HCT116 (cell line): ENCODE data around the gene EVC2. TPM values are rescaled to one million over a fixed set of nuclear protein-coding genes. Genes with fewer than 3 reads are reported as not detected.
"Not testable (repeated sequence)": the region's sequence is repeated elsewhere in the genome, so short reads cannot be mapped to it uniquely, and the experiment has no call there.

Experiments
- ATAC-seq: fragments of 200-7000 bp; cut with Tn5 transposase; 2 replicates; pipeline ENCODE4 v1.9.1; 2020; ENCODE audit warnings: mild to moderate bottlenecking, moderate library complexity
- BruUV-seq: library from RNA; stranded (reverse); fragments of 400-500 nt; replicated peaks from 2 replicates; lab custom pipeline; 2021; lab: Mats Ljungman, UMichigan
- CTCF ChIA-PET: fragments of 300-600 bp; sonication (Branson Sonifier 250); formaldehyde crosslinking; loops from one replicate; lab custom pipeline; 2021; ENCODE audit warnings: antibody characterized with exemption; lab: Charles Lee
- POLR2A ChIA-PET: fragments of 300-600, 350-600 bp; sonication (Branson Sonifier 250); formaldehyde crosslinking; loops from one replicate; lab custom pipeline; 2021; ENCODE audit warnings: antibody characterized with exemption; lab: Charles Lee
- RAD21 ChIA-PET, 2 experiments: fragments of 300-600 bp; sonication (Branson Sonifier 250); formaldehyde crosslinking; loops; one replicate each; lab custom pipeline; 2023; ENCODE audit warnings: low total read pairs in 2 of 2; ENCODE audit not compliant: uncharacterized antibody in 2 of 2, unreplicated experiment in 2 of 2, low non-redundant PET in 1 of 2; lab: Charles Lee
- DNase-seq: peaks from one replicate; pipeline ENCODE4 v3.0.0-alpha.2; 2010; ENCODE audit warnings: low read depth, low spot score
- H2AFZ ChIP-seq: fragments of 200-600 bp; shearing (Covaris generic), sonication (generic); 2 replicates; pipeline ENCODE4 v1.6.1; 2017; ENCODE audit warnings: low read depth, mixed run types, mixed read lengths, antibody characterized with exemption, low read length; ENCODE audit not compliant: poor library complexity, severe bottlenecking
- H3K27ac ChIP-seq: 2 replicates; pipeline ENCODE4 v1.5.1; 2012; ENCODE audit warnings: low read depth, low read length
- H3K27me3 ChIP-seq: fragments of 200-600 bp; sonication (generic); 2 replicates; pipeline ENCODE4 v1.6.1; 2016; ENCODE audit warnings: mixed run types, low read length, mixed read lengths; ENCODE audit not compliant: insufficient read depth
- H3K36me3 ChIP-seq, 2 experiments: fragments of 200-500 bp in 1 of 2; fragments of 200-600 bp in 1 of 2; sonication (Bioruptor generic) in 1 of 2; sonication (generic) in 1 of 2; 2 replicates each; pipeline versions ENCODE4 v1.5.1 to v1.6.1; 2014 to 2016; ENCODE audit warnings: low read length in 2 of 2, inconsistent platforms in 1 of 2, mixed read lengths in 1 of 2, mixed run types in 1 of 2; ENCODE audit not compliant: insufficient read depth in 2 of 2, control insufficient read depth in 1 of 2
- H3K4me1 ChIP-seq, 2 experiments: fragments of 200-600 bp in 1 of 2; sonication (generic) in 1 of 2; 2 replicates each; pipeline versions ENCODE4 v1.5.1 to v1.6.1; 2012 to 2017; ENCODE audit warnings: low read length in 2 of 2, inconsistent platforms in 1 of 2, mild to moderate bottlenecking in 1 of 2, mixed read lengths in 1 of 2, mixed run types in 1 of 2, moderate library complexity in 1 of 2; ENCODE audit not compliant: insufficient read depth in 2 of 2, control insufficient read depth in 1 of 2
- H3K4me2 ChIP-seq: fragments of 200-600 bp; sonication (generic); 2 replicates; pipeline ENCODE4 v1.6.1; 2017; ENCODE audit warnings: mixed run types, low read length, mixed read lengths
- H3K4me3 ChIP-seq, 2 experiments: fragments of 200-600 bp in 1 of 2; sonication (generic) in 1 of 2; replicated peaks in 1 of 2; 2 replicates each; pipeline ENCODE4 v1.5.1; 2011 to 2016; ENCODE audit warnings: low read length in 2 of 2, control low read depth in 1 of 2, low read depth in 1 of 2, mild to moderate bottlenecking in 1 of 2, mixed read lengths in 1 of 2, mixed run types in 1 of 2
- H3K79me2 ChIP-seq: fragments of 200-600 bp; sonication (generic); 2 replicates; pipeline ENCODE4 v1.6.1; 2017; ENCODE audit warnings: mild to moderate bottlenecking, mixed run types, low read length, moderate library complexity, mixed read lengths; ENCODE audit not compliant: insufficient read depth
- H3K9ac ChIP-seq: fragments of 200-600 bp; sonication (generic); 2 replicates; pipeline ENCODE4 v1.6.1; 2016; ENCODE audit warnings: low read length, mixed read lengths
- H3K9me2 ChIP-seq: fragments of 200-600 bp; sonication (generic), shearing (Covaris generic); 2 replicates; pipeline ENCODE4 v1.6.1; 2017; ENCODE audit warnings: mixed run types, mild to moderate bottlenecking, moderate library complexity; ENCODE audit not compliant: insufficient read depth
- H3K9me3 ChIP-seq, 2 experiments: fragments of 200-500 bp in 1 of 2; fragments of 200-600 bp in 1 of 2; sonication (Bioruptor generic) in 1 of 2; sonication (generic) in 1 of 2; 2 replicates each; pipeline ENCODE4 v1.6.1; 2014 to 2017; ENCODE audit warnings: low read length in 2 of 2, mixed read lengths in 2 of 2, inconsistent platforms in 1 of 2, low read depth in 1 of 2, mild to moderate bottlenecking in 1 of 2, mixed run types in 1 of 2, moderate library complexity in 1 of 2; ENCODE audit not compliant: control insufficient read depth in 1 of 2, insufficient read depth in 1 of 2
- H4K20me1 ChIP-seq: fragments of 200-600 bp; sonication (generic), shearing (Covaris generic); 2 replicates; pipeline ENCODE4 v1.6.1; 2017; ENCODE audit warnings: mixed run types, mild to moderate bottlenecking, moderate library complexity; ENCODE audit not compliant: insufficient read depth
- ATF3 ChIP-seq: IDR thresholded peaks from 2 replicates; pipeline ENCODE4 v1.6.1; 2012
- CEBPB ChIP-seq: IDR thresholded peaks from 2 replicates; pipeline ENCODE4 v1.6.1; 2012; ENCODE audit warnings: low read depth
- EGR1 ChIP-seq: IDR thresholded peaks from 2 replicates; pipeline ENCODE4 v1.6.1; 2012; ENCODE audit warnings: low read depth
- EZH2 ChIP-seq: fragments of 200-600 bp; sonication (generic); IDR thresholded peaks from 2 replicates; pipeline ENCODE4 v1.6.1; 2017; ENCODE audit warnings: antibody characterized with exemption, mixed run types
- MAX ChIP-seq: IDR thresholded peaks from 2 replicates; pipeline ENCODE4 v1.6.1; 2012
- POLR2A ChIP-seq: IDR thresholded peaks from 2 replicates; pipeline ENCODE4 v1.7.0; 2011; ENCODE audit warnings: borderline replicate concordance; ENCODE audit not compliant: insufficient read depth, insufficient read length; ENCODE audit errors: extremely low read depth
- SP1 ChIP-seq: IDR thresholded peaks from 2 replicates; pipeline ENCODE4 v1.6.1; 2012; ENCODE audit warnings: low read depth
- ZNF274 ChIP-seq: fragments of 200-500 bp; sonication (Bioruptor generic); IDR thresholded peaks from 2 replicates; pipeline ENCODE4 v1.6.1; 2014; ENCODE audit warnings: mild to moderate bottlenecking, low read depth, low read length, inconsistent platforms
- intact Hi-C: fragments of 100-400 bp; cut with micrococcal nuclease; formaldehyde crosslinking; loops from 2 replicates; pipeline ENCODE4 v1.10.0; 2022
- total RNA-seq: library from RNA; stranded (reverse); gene quantifications from one replicate; pipeline ENCODE4 v1.2.1, GENCODE V29; 2021; ENCODE audit not compliant: unreplicated experiment

EVC2 gene
- total RNA-seq, 1 experiment from 2014 or later = not detected

- H3K9me2 ChIP-seq = no peaks in the 10 kb centered on the region
- no peak overlapping the region for H3K4me3 ChIP-seq
- no peaks in the 10 kb centered on the region for H4K20me1 ChIP-seq
- H3K27me3 ChIP-seq = no peaks in the 10 kb centered on the region
- POLR2A ChIA-PET = no interaction called here
- CTCF ChIA-PET = no interaction called here
- RAD21 ChIA-PET = interaction anchor here in 1 of 2 experiments (0.6 kb wide), 1 partner anchor 8 kb away, joined by 3 read pairs; no protein-coding TSS in a partner anchor
- H3K9me3 ChIP-seq = no peaks in the 10 kb centered on the region
- no peak overlapping the region for H2AFZ ChIP-seq
- no peaks in the 10 kb centered on the region for H3K36me3 ChIP-seq
- H3K4me2 ChIP-seq = no peak overlapping the region
- DNase-seq (no peak), ATAC-seq (no peak)
- no TSS peak for BruUV-seq
- H3K27ac ChIP-seq = no peak overlapping the region
- intact Hi-C loops = no loop called here
- no peaks in the 10 kb centered on the region for H3K79me2 ChIP-seq
- no peaks in the 10 kb centered on the region for H3K4me1 ChIP-seq
- no peak overlapping the region for H3K9ac ChIP-seq
- TF ChIP-seq EZH2 (no peak), EGR1 (no peak), POLR2A (no peak), CEBPB (no peak), ZNF274 (no peak)
Observed at GRCh38 chr4:5730993-5731990, 22.9 kb upstream of the EVC2 start.

- intact Hi-C loops = no loop called here
- Histone ChIP-seq H3K9me3 (no peaks in the 10 kb centered on the region), H3K36me3 (no peaks in the 10 kb centered on the region), H3K79me2 (no peaks in the 10 kb centered on the region), H3K4me3 (no peak overlapping the region), H3K27ac (no peak overlapping the region), H2AFZ (no peak overlapping the region), H3K4me1 (no peaks in the 10 kb centered on the region), H3K9ac (no peak overlapping the region), H3K9me2 (no peaks in the 10 kb centered on the region), H3K27me3 (0 out of 2 replicates have a peak, but pooled peaks cover 5% of the 10 kb centered on the region), H4K20me1 (no peaks in the 10 kb centered on the region), H3K4me2 (no peak overlapping the region)
- ChIA-PET POLR2A (no interaction called here), RAD21 (no interaction called here), CTCF (no interaction called here)
- BruUV-seq = no TSS peak
- DNase-seq (no peak), ATAC-seq (no peak)
- TF ChIP-seq SP1 = no peak
- no peak for TF ChIP-seq ATF3
- TF ChIP-seq MAX = no peak
- no peak for TF ChIP-seq EGR1
Observed at GRCh38 chr4:5730436-5730835, 22.1 kb upstream of the EVC2 start.

- POLR2A ChIA-PET, ATAC-seq, H3K27ac ChIP-seq, H3K9me2 ChIP-seq, H3K4me2 ChIP-seq, H3K4me1 ChIP-seq, BruUV-seq, CTCF ChIA-PET, H3K9ac ChIP-seq, H4K20me1 ChIP-seq, H3K79me2 ChIP-seq, intact Hi-C loops, RAD21 ChIA-PET, DNase-seq, H2AFZ ChIP-seq, H3K9me3 ChIP-seq, H3K4me3 ChIP-seq, H3K36me3 ChIP-seq: not testable (repeated sequence)
- 0 out of 2 replicates have a peak, but pooled peaks cover 12% of the 10 kb centered on the region for H3K27me3 ChIP-seq
Observed at GRCh38 chr4:5728412-5728811, 20.1 kb upstream of the EVC2 start.
